Esophagus squamous epithelium (tissue), 4 donors: ENCODE results near the gene INKA2.

Source experiments
- CTCF ChIP-seq, 6 experiments: fragments of 450-650 bp in 4 of 6; fragments of 200-600 bp in 2 of 6; sonication (generic) in 2 of 6; IDR thresholded peaks; one replicate each; pipeline ENCODE4 v1.5.1; 2016 to 2019; ENCODE audit warnings: antibody characterized with exemption in 6 of 6, mild to moderate bottlenecking in 4 of 6, moderate library complexity in 4 of 6
- POLR2A ChIP-seq, 4 donors: fragments of 450-650 bp; IDR thresholded peaks; one replicate each; pipeline ENCODE4 v1.6.1; 2017; ENCODE audit warnings: antibody characterized with exemption in 4 of 4, mild to moderate bottlenecking in 4 of 4, moderate library complexity in 3 of 4

GRCh38 chr1:111742938-111743549 is 3.8 kb upstream of the INKA2 start:
- TF ChIP-seq CTCF (IDR thresholded peaks at IDR 0.05) (no peak), POLR2A (IDR thresholded peaks at IDR 0.05) (no peak)
